Measurements from ENCODE around the gene HTR2C.
"Not testable (repeated sequence)": the region's sequence is repeated elsewhere in the genome, so short reads cannot be mapped to it uniquely, and the experiment has no call there.

Gene HTR2C

GRCh38 chrX:114619874-114620273, 36.0 kb downstream of the HTR2C start:
- Mint-ChIP-seq H3K27ac (no peak overlapping the region), H3K4me3 (no peak overlapping the region), H3K4me1 (ENCODE audit: low read depth) (no peaks in the 10 kb centered on the region), H3K27me3 (ENCODE audit: low read depth) (no peaks in the 10 kb centered on the region), H3K9me3 (no peaks in the 10 kb centered on the region), H3K36me3 (ENCODE audit: low read depth) (no peaks in the 10 kb centered on the region)

GRCh38 chrX:114626323-114626722, 42.4 kb downstream of the HTR2C start:
- no peak overlapping the region for H3K27ac Mint-ChIP-seq
- no peak overlapping the region for H3K4me3 Mint-ChIP-seq
- H3K27me3 Mint-ChIP-seq (ENCODE audit: low read depth): no peaks in the 10 kb centered on the region
- no peaks in the 10 kb centered on the region for H3K4me1 Mint-ChIP-seq (ENCODE audit: low read depth)
- H3K9me3 Mint-ChIP-seq: no peaks in the 10 kb centered on the region
- no peaks in the 10 kb centered on the region for H3K36me3 Mint-ChIP-seq (ENCODE audit: low read depth)

DNA sequence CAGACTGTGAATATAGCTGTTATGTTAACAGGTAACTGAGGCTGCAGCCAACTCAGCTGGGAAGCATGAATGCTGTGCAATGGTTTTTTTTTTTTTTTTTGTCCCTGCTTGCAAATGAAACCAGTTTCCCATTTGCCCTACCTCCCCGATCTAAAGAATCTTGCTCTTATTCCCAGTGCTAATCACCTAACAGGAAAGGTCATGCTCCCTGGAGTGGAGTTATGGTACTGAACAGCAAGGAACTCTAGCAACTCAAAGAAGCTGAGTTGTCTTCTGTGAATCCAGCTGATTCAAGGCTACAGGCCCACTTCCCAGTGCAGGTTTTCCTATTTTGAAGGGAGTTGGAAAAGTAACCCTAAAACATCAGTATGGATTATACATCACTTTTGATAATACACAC, 52.1 kb downstream of the HTR2C start:
- Mint-ChIP-seq H3K9me3 (no peaks in the 10 kb centered on the region), H3K4me1 (ENCODE audit: low read depth) (no peaks in the 10 kb centered on the region), H3K27me3 (ENCODE audit: low read depth) (no peaks in the 10 kb centered on the region), H3K4me3 (no peak overlapping the region), H3K36me3 (ENCODE audit: low read depth) (no peaks in the 10 kb centered on the region), H3K27ac (no peak overlapping the region)

GRCh38 chrX:114650351-114650750, 66.5 kb downstream of the HTR2C start:
- no peaks in the 10 kb centered on the region for H3K27me3 Mint-ChIP-seq (ENCODE audit: low read depth)
- no peak overlapping the region for H3K4me3 Mint-ChIP-seq
- H3K9me3 Mint-ChIP-seq: no peaks in the 10 kb centered on the region
- no peak overlapping the region for H3K27ac Mint-ChIP-seq
- H3K36me3 Mint-ChIP-seq (ENCODE audit: low read depth): no peaks in the 10 kb centered on the region
- no peaks in the 10 kb centered on the region for H3K4me1 Mint-ChIP-seq (ENCODE audit: low read depth)

GRCh38 chrX:114675365-114675764, 91.5 kb downstream of the HTR2C start:
- no peaks in the 10 kb centered on the region for H3K27me3 Mint-ChIP-seq (ENCODE audit: low read depth)
- H3K36me3 Mint-ChIP-seq (ENCODE audit: low read depth): no peaks in the 10 kb centered on the region
- H3K4me3 Mint-ChIP-seq: no peak overlapping the region
- H3K4me1 Mint-ChIP-seq (ENCODE audit: low read depth): no peaks in the 10 kb centered on the region
- no peaks in the 10 kb centered on the region for H3K9me3 Mint-ChIP-seq
- no peak overlapping the region for H3K27ac Mint-ChIP-seq

DNA sequence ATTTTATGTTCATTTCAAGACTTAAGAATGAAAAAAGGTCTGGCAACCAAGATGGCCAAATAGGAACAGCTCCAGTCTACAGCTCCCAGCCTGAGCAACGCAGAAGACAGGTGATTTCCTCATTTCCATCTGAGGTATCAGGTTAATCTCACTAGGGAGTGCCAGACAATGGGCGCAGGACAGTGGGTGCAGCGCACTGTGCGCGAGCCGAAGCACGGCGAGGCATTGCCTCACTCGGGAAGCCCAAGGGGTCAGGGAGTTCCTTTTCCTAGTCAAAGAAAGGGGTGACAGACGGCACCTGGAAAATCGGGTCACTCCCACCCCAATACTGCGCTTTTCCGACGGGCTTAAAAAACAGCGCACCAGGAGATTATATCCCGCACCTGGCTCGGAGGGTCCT, 116.6 kb downstream of the HTR2C start:
- not testable (repeated sequence) for H3K9me3 Mint-ChIP-seq; H3K4me1 Mint-ChIP-seq (ENCODE audit: low read depth); H3K36me3 Mint-ChIP-seq (ENCODE audit: low read depth); H3K27ac Mint-ChIP-seq; H3K27me3 Mint-ChIP-seq (ENCODE audit: low read depth); H3K4me3 Mint-ChIP-seq

DNA sequence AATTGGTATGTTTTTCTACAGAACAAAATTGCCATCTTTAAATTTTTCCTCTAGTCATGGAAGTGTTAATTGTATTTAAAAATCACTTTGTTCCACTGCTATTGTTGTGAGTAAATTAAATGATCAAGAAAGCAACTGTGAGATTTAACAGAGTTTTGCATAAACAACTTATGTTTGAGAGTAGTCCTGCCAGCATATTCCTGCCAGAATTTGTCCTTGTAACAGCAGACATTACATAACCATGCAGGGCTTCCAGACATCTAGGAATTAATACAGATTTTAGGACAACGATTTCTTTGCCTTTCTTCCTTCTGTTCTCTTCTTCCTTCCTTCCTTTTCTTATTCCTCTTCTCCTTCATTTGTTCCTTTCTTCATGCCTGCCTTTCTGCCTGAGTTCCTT, 125.5 kb downstream of the HTR2C start:
- no peak overlapping the region for H3K4me3 Mint-ChIP-seq
- no peaks in the 10 kb centered on the region for H3K4me1 Mint-ChIP-seq (ENCODE audit: low read depth)
- H3K27ac Mint-ChIP-seq: no peak overlapping the region
- no peaks in the 10 kb centered on the region for H3K27me3 Mint-ChIP-seq (ENCODE audit: low read depth)
- no peaks in the 10 kb centered on the region for H3K36me3 Mint-ChIP-seq (ENCODE audit: low read depth)
- no peaks in the 10 kb centered on the region for H3K9me3 Mint-ChIP-seq

DNA sequence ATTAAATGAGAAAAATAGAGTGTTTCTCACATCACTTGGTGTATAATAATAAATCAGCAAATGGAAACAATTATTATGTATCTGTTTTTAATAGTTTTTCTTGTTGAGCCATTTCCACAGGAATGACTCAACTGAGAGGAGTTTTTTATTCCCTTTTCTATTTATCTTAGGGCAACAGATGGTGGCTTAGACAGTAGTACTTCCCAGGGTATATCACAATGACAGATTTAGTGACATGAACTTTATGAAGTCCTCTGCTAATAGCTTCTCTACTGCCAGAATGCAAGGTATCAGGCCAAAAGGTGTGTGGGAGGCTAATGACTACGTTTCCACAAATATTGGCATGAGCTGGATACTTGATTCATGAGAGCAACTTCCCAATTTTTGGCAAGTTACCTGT, 126.7 kb downstream of the HTR2C start:
- Mint-ChIP-seq H3K36me3 (ENCODE audit: low read depth) (no peaks in the 10 kb centered on the region), H3K27ac (no peak overlapping the region), H3K27me3 (ENCODE audit: low read depth) (no peaks in the 10 kb centered on the region), H3K9me3 (no peaks in the 10 kb centered on the region), H3K4me1 (ENCODE audit: low read depth) (no peaks in the 10 kb centered on the region), H3K4me3 (no peak overlapping the region)

- no peak overlapping the region for H3K27ac Mint-ChIP-seq
- H3K9me3 Mint-ChIP-seq: no peaks in the 10 kb centered on the region
- no peaks in the 10 kb centered on the region for H3K4me1 Mint-ChIP-seq (ENCODE audit: low read depth)
- no peaks in the 10 kb centered on the region for H3K36me3 Mint-ChIP-seq (ENCODE audit: low read depth)
- no peak overlapping the region for H3K4me3 Mint-ChIP-seq
- no peaks in the 10 kb centered on the region for H3K27me3 Mint-ChIP-seq (ENCODE audit: low read depth)
Observed at GRCh38 chrX:114712466-114712865, 128.6 kb downstream of the HTR2C start.

DNA sequence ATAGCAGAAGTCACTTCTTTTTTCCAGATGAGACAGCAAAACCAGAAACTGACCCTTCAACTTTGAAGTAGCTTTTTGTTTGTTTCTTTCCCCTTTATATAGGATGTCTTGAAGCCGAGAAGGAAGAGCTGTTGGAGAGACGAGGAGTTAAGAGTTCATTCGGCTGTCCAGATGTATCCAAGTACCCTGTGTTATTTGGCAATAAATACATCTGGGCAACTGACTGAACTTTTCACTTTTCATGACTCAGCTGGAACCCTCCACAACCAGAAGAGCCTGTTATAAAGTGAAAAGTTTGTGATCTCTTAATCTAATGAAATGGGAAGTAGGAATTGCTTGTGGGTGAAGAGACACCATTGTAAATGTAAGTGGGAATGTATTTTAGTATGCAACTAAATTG, 131.2 kb downstream of the HTR2C start:
- Mint-ChIP-seq H3K27me3 (ENCODE audit: low read depth) (no peaks in the 10 kb centered on the region), H3K4me3 (no peak overlapping the region), H3K36me3 (ENCODE audit: low read depth) (no peaks in the 10 kb centered on the region), H3K27ac (no peak overlapping the region), H3K9me3 (no peaks in the 10 kb centered on the region), H3K4me1 (ENCODE audit: low read depth) (no peaks in the 10 kb centered on the region)

DNA sequence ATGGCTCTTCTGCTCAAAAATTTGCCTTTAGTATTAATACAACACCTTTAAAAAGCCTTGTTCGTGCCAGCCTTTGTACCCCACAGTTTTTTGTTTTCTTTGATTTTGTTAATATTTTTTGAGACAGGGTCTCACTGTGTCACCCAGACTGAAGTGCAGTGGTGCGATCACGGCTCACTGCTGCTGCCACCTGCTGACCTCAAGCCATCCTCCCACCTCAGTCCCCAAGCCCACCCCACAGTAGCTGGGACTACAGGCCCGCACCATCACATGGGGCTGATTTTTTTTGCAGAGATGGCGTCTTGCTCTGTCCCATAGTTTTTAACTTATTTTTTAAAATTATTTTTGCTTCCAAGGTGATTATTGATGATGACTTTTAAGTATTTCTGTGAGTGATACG, 134.0 kb downstream of the HTR2C start:
- H3K9me3 Mint-ChIP-seq: no peaks in the 10 kb centered on the region
- no peaks in the 10 kb centered on the region for H3K27me3 Mint-ChIP-seq (ENCODE audit: low read depth)
- H3K27ac Mint-ChIP-seq: no peak overlapping the region
- H3K36me3 Mint-ChIP-seq (ENCODE audit: low read depth): no peaks in the 10 kb centered on the region
- no peaks in the 10 kb centered on the region for H3K4me1 Mint-ChIP-seq (ENCODE audit: low read depth)
- no peak overlapping the region for H3K4me3 Mint-ChIP-seq

DNA sequence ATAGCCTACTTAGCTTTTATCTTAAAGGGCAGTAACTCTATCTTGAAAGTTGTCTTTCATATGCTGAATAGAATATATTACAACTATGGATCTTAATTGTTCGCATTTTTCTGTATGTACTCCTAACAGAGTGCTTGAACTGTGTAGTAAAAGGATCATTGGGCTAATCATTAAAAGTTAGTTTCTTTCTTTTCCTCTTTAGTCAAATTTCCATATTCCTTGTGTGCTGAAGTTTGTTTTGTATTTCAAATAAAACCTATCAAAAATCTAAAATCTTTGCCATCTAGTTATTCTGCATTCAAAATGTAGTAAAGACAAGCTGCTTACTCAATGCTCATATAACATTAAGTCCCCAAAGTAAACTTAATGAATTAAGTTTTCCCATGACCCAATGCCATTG, 182.7 kb downstream of the HTR2C start:
- Mint-ChIP-seq H3K27me3 (ENCODE audit: low read depth) (no peaks in the 10 kb centered on the region), H3K36me3 (ENCODE audit: low read depth) (no peaks in the 10 kb centered on the region), H3K9me3 (peaks cover 10% of the 10 kb centered on the region), H3K27ac (no peak overlapping the region), H3K4me3 (no peak overlapping the region), H3K4me1 (ENCODE audit: low read depth) (no peaks in the 10 kb centered on the region)

DNA sequence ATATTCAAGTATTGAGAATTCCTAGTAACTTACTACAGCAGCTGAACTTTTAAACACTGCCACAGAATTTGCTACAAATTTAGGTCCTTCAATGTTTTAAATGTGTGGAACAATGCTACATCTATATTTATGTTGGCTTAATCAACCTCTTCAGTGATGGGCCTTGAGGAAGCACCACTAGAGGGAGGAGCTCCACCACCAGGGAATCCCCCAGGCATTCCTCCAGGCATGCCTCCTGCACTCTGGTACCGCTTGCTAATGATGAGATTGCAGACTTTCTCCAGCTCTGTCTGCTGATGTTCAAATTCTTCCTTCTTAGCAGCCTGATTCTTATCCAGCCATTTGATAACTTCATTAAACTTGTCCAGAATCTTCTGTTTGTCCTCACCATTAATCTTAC, 190.8 kb downstream of the HTR2C start:
- H3K27me3 Mint-ChIP-seq (ENCODE audit: low read depth): no peaks in the 10 kb centered on the region
- no peaks in the 10 kb centered on the region for H3K36me3 Mint-ChIP-seq (ENCODE audit: low read depth)
- H3K4me1 Mint-ChIP-seq (ENCODE audit: low read depth): no peaks in the 10 kb centered on the region
- H3K9me3 Mint-ChIP-seq: no peaks in the 10 kb centered on the region
- no peak overlapping the region for H3K27ac Mint-ChIP-seq
- no peak overlapping the region for H3K4me3 Mint-ChIP-seq

DNA sequence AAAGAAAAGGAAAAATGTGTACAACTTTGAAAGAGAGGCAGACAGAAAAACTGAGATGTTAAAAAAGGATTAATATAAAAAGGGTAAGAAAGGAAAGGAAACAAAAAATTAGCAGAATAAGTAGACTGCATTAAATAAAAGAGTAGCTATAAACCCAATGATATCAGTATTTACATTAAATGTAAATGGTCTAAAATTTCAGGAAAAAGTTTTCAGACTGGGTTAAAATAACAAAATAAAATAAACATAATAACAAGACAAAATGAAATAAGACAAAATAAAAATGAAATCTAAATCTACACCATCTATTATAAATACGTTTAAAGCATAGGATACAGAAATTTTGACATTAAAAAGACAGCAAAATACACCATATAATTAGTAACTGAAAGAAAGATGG, 199.0 kb downstream of the HTR2C start:
- Mint-ChIP-seq H3K9me3 (no peaks in the 10 kb centered on the region), H3K27ac (no peak overlapping the region), H3K4me3 (no peak overlapping the region), H3K36me3 (ENCODE audit: low read depth) (no peaks in the 10 kb centered on the region), H3K4me1 (ENCODE audit: low read depth) (no peaks in the 10 kb centered on the region), H3K27me3 (ENCODE audit: low read depth) (no peaks in the 10 kb centered on the region)

DNA sequence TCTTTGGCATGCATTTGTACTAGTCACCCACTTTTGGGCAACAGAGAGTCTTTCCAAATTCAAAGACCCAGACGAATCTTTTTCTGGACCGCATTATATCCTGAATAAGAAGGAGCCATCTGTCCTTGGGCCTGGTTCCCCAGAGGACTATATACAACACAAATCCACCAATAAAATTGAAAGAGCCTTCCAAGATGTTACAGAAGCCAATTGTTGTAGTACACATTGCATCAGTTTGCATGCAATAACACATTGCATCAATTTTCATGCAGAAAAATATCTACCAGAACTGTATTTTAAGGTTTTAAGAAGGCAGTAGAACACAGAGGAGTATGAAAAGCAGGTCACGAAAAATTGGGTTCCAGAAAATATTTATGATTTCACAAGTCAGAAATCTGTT, 203.2 kb downstream of the HTR2C start:
- no peak overlapping the region for H3K4me3 Mint-ChIP-seq
- H3K27me3 Mint-ChIP-seq (ENCODE audit: low read depth): no peaks in the 10 kb centered on the region
- H3K9me3 Mint-ChIP-seq: no peaks in the 10 kb centered on the region
- no peaks in the 10 kb centered on the region for H3K36me3 Mint-ChIP-seq (ENCODE audit: low read depth)
- H3K27ac Mint-ChIP-seq: no peak overlapping the region
- H3K4me1 Mint-ChIP-seq (ENCODE audit: low read depth): no peaks in the 10 kb centered on the region

- H3K27me3 Mint-ChIP-seq (ENCODE audit: low read depth): no peaks in the 10 kb centered on the region
- H3K36me3 Mint-ChIP-seq (ENCODE audit: low read depth): no peaks in the 10 kb centered on the region
- no peaks in the 10 kb centered on the region for H3K4me1 Mint-ChIP-seq (ENCODE audit: low read depth)
- H3K27ac Mint-ChIP-seq: no peak overlapping the region
- no peak overlapping the region for H3K4me3 Mint-ChIP-seq
- no peaks in the 10 kb centered on the region for H3K9me3 Mint-ChIP-seq
Observed at GRCh38 chrX:114797494-114797893, 213.6 kb downstream of the HTR2C start.

Data from T-helper 1 cell treated with Interleukin-12 subunit alpha and Interleukin-12 subunit beta and Interleukin-4 antibody, amounts not matched to agents 30 μg/mL and 1 μg/mL, for 36 hours (primary cell).